HepG2 (cell line): ENCODE data around the gene PEMT. TPM values are rescaled to one million over a fixed set of nuclear protein-coding genes. Genes with fewer than 3 reads are reported as not detected.

ENCODE experiments used
- ATF6 ChIP-seq: sonication (generic); formaldehyde crosslinking; conservative IDR thresholded peaks from 2 replicates; pipeline ENCODE4 v1.4.0; 2020; ENCODE audit warnings: missing genetic modification reagents
- GLI4 ChIP-seq: sonication (generic); formaldehyde crosslinking; IDR thresholded peaks from 2 replicates; pipeline ENCODE4 v1.5.1; 2020; ENCODE audit warnings: missing genetic modification reagents, mild to moderate bottlenecking, moderate library complexity, borderline replicate concordance
- HNRNPL ChIP-seq: fragments of 200-400 bp; formaldehyde crosslinking; IDR thresholded peaks from 2 replicates; pipeline ENCODE4 v1.6.1; 2017; ENCODE audit warnings: mild to moderate bottlenecking, low read depth, low read length
- KMT2A ChIP-seq: sonication (generic); formaldehyde crosslinking; IDR thresholded peaks from 2 replicates; pipeline ENCODE4 v1.4.0; 2020; ENCODE audit warnings: missing genetic modification reagents
- NCOA1 ChIP-seq: sonication (generic); formaldehyde crosslinking; IDR thresholded peaks from 2 replicates; pipeline ENCODE4 v1.9.0; 2021; ENCODE audit warnings: missing genetic modification reagents
- POLR2A ChIP-seq, 2 experiments: IDR thresholded peaks; 2 replicates each; pipeline ENCODE4 v1.6.1; 2011; ENCODE audit warnings: low read depth in 2 of 2, low read length in 2 of 2, mild to moderate bottlenecking in 1 of 2, moderate library complexity in 1 of 2; ENCODE audit not compliant: insufficient read depth in 1 of 2
- ZFX ChIP-seq: sonication (generic); formaldehyde crosslinking; IDR thresholded peaks from 2 replicates; pipeline ENCODE4 v1.4.0; 2020; ENCODE audit warnings: mild to moderate bottlenecking, low read depth, missing genetic modification reagents, moderate library complexity
- ZMYM4 ChIP-seq: sonication (generic); formaldehyde crosslinking; IDR thresholded peaks from 2 replicates; pipeline ENCODE4 v1.8.1; 2023; ENCODE audit warnings: mild to moderate bottlenecking, missing genetic modification reagents
- ZNF343 ChIP-seq: sonication (generic); formaldehyde crosslinking; IDR thresholded peaks from 2 replicates; pipeline ENCODE4 v1.4.0; 2020; ENCODE audit warnings: mild to moderate bottlenecking, missing genetic modification reagents
- ZNF407 ChIP-seq: sonication (generic); formaldehyde crosslinking; IDR thresholded peaks from one replicate; pipeline ENCODE4 v1.5.1; 2020; ENCODE audit warnings: mild to moderate bottlenecking, missing genetic modification reagents; ENCODE audit errors: not compliant biosample characterization
- polyA plus RNA-seq, 8 experiments: library from polyadenylated mRNA; depleted of rRNA in 3 of 8; stranded (reverse) in 7 of 8; unstranded in 1 of 8; fragments of >200 nt; fragmentation: Illumina TruSeq in 4 of 8; extraction: Trizol in 4 of 8; gene quantifications; 2 replicates each; pipeline versions ENCODE4 v1.2.1 to v1.2.3, GENCODE V29; 2011 to 2016; ENCODE audit warnings: low read depth in 4 of 8, missing spikeins in 1 of 8, mixed read lengths in 1 of 8; ENCODE audit not compliant: insufficient read depth in 1 of 8
- total RNA-seq, 5 experiments: library from RNA; depleted of rRNA; stranded (reverse); fragments of >200 nt; fragmentation: Illumina TruSeq; extraction: Trizol; gene quantifications; 2 replicates each; pipeline ENCODE4 v1.2.3, GENCODE V29; 2016; ENCODE audit warnings: low read depth in 1 of 5

The PEMT gene
- total and polyA plus RNA-seq, 2 of the 13 experiments (the other 11 are each of a cell fraction or from before 2014, with no cell fraction given) = 31.7 to 43.6 TPM

- no peak for TF ChIP-seq ATF6 (CRISPR knock-in tag)
- TF ChIP-seq ZNF343 = 0 out of 2 replicates have a peak, but pooled peaks have one; percentile 49
- TF ChIP-seq HNRNPL = 0 out of 2 replicates have a peak, but pooled peaks have one; percentile 26
- no peak for TF ChIP-seq KMT2A (CRISPR knock-in tag)
- TF ChIP-seq NCOA1 (CRISPR knock-in tag) = no peak
- no peak for TF ChIP-seq ZNF407 (CRISPR knock-in tag)
- no peak for TF ChIP-seq POLR2A (IDR thresholded peaks at IDR 0.05; ENCODE audit: insufficient read depth in 1 of 2, low read depth in 2 of 2, low read length in 2 of 2)
- peak; percentile 26; the same call in 1 of the 2 replicates for TF ChIP-seq ZFX (CRISPR knock-in tag)
- TF ChIP-seq GLI4 (CRISPR knock-in tag) = no peak
- no peak for TF ChIP-seq ZMYM4 (CRISPR knock-in tag)
Observed at GRCh38 chr17:17626151-17626805, 34.8 kb upstream of the PEMT start (continued).
